GM18511 (cell line): ENCODE data around the gene GMDS.

Experiments used
- ATAC-seq: cut with Tn5 transposase; IDR thresholded peaks from one replicate; pipeline ENCODE4 v1.9.1; 2021; ENCODE audit warnings: mild to moderate bottlenecking, moderate library complexity; ENCODE audit not compliant: unreplicated experiment

The GMDS gene

DNA sequence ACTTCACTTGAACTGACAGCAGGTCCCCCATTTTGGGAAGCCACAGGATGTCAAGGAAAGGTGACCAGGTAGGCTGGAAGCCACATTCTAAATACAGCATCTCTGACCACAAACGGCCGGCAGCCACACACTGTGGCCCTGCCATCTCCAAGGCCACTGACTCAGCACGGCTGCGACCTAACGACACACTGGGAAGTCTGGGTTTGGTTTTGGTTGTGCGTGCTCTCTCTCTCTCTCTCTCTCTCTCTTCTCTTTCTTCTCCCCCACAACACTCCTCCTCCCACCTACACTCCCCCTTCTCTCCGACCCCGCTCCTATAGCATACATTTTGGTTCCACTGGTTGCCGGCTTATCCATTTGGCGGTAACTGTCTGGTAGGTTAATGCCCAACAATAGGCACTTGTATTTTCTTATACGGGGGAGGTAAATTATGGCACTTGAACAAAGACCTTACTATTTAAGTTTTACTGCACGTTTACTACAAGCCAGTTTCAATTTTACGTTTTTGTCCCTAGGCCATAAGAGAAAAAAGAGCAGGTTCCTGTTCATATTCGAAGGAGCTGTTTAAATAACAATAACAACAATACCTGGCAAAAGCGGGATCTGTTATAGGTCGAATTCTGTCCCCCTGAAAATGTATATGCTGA, 103.6 kb downstream of the GMDS start:
- no peak for ATAC-seq

DNA sequence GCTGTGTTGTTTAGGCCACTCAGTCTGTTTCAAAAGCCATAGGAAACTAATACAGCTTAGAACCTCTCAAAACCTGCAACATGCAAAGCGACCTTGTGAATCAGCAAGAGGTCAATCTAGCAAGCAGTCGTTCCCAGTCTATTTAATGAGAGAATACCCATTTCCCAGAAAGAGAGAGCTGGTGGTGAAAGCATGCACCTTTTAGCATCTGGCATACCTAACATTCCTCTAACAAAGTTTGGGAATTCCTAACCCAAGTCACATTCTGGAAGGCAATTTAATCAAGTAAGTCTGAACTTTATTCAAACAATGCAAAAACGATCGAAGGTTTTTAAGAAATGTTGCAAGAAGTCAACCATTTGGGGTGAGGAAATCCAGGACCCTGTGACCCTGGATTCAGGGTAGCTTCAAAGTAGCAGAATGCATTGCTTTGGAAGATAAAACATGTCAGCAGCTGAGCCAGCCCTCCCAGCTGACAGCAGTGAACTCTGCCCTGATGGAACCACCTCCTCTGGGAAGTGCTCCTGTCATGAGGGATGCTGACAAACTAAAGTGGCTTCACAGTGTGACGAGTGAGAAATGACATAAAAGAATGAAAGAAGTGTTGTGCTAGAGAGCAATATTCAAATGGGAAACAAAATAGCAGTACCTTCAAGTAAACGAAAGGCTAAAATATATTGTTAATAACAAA, 104.8 kb downstream of the GMDS start:
- ATAC-seq = no peak

DNA sequence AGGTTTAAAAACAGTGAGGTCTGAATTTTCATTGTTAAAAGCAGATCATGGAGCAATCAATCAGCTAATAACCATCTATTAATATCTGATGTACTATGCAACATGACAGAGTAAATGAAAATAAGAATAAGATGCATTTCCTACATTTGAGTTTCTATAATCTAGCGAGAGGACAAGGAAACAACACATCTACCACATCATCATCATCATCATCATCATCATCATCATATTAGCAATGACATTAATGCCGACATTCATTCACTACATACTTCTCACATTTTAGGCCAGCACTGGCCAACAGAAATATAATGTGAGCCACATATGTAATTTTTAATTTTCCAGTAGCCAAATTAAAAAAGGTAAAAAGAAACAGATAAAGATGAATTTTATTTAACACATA, 110.0 kb downstream of the GMDS start:
- no peak for ATAC-seq

DNA sequence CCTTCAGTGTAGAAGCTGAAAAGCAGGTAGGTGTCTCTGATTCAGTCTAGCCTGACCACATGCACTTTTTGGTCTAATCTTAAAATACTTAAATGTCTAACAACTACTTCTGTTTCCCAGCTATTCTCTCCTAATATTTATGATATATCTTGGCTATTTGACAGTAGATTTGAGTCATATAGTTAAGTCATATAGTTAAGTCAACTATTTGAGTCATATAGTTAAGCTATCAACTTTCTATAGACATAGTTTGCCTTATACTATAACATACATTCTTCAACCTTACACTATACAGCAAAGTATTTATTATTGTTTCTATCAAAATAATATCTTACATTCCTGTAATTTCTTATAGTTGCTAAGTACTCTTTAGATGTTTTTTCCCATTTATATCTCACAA, 110.9 kb downstream of the GMDS start:
- ATAC-seq = no peak

DNA sequence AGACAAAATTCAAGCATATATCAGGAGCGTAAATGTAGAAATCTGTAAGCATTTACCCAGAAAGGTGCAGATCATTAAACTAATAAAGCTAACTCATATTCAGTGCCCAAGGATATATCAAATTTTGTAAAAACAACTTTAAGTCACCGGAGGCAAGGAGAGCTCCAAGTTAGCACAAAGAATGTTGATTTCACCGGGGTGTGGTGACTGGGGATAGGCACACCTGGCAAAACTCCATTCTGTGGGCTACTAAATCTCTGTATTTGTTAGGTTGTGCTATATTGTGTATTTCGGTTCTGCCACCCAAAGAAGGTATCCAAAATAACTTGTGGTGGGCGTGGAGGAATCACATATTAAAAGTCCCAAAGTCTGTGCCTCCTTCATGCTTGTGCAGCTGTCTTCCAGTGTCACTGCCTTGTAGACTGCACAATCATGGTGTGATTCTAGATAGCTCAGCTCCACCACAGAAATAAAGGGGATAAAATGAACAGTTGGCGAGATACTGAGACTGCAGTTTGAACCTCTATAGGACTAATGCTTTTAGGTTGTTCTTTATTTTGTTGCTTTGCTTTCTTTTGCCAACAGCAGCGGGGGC, 111.6 kb downstream of the GMDS start:
- ATAC-seq = no peak

DNA sequence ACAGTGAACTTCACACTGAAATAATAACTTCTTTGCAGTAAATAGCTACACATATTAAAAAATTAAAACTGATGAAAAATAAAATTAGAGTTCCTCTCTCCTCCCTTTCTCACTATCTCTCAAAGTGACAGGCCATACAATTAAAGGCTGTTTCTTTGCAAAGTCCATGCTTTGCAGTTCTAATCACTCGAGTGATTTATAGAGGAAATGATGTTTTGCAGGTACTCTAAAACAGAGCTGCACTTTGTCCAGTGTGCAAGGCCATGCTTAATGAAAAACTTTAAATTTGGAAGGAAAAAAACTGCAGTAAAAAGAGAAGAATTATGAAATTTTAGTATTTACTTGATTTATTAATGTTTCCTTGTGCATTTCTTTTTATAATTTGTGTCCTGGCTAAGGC, 112.5 kb downstream of the GMDS start:
- no peak for ATAC-seq

DNA sequence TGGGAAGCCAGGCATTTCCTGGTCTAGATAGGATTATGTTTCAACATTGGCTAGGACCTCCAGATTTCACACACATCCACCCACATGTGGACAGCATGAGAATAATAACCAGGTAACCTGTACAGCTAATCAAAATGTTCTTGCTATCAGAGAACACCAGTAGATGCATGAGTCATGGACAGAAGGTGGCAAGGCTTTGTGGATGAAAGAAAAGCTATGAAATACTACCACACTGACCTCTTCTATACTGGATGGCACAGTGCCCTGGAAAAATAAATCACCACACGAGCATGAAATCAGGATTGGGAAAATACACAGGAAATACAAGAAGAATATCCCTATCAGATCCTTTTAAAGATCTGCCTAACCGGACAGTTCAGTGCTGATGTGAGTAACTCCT, 113.0 kb downstream of the GMDS start:
- no peak for ATAC-seq

DNA sequence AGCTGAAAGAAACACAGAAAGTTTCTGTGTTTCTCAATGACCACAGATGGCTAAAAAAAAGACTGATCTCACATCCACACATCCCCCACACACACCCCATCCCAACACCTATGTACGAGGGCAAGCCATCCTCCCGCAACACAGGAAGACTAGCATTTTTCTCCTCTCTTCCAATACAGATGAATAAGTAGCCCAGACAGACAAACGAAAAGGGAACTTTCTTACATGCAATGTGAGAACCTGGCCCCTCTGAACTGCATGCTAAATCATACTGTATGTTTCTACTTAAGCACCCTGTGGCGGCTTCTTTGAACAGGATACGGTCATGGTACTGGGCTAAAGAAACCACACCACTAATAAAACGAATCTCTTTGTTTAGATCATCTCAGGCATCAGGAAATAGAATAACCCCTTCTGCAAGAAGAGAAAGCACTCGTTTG, 116.2 kb downstream of the GMDS start:
- peak; percentile 73 for ATAC-seq

DNA sequence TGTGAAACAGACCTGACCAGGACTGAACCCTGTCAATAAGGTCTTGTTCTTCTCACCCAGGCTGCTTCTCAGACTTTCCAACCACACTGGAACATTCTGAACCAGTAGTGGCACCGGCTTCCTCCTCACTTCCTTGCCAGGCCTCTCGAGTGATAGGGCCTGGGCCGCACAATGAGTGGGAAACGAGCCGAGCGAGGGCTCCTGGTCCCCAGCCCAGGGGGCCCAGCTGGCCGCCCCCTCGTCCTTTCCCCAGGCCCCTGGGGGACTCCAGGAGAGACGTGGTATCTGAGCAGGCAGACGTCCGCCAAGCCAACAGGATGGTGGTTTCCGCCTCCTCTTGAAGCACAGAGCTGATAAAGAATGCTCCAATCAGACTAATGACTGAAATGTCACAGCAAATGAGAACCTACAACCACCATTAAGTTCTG, 117.9 kb downstream of the GMDS start:
- ATAC-seq = peak; percentile 61

DNA sequence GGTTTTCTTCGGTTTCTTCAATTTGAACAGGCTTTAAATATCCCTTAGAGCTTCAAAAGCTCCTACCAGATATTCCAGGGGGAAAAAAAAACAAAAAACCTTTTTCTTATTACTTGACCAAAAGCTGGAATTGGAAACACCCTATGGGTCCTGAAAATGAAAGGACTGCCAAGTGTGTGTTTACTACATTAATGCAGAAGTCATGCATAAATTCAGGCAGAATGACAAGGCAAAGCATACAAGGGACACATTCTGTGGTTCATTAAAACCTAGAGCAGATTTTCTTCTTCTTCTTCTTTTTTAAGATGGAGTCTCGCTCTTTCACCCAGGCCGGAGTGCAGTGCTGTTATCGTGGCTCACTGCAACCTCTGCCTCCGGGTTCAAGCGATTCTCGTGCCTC, 119.1 kb downstream of the GMDS start:
- ATAC-seq = no peak

DNA sequence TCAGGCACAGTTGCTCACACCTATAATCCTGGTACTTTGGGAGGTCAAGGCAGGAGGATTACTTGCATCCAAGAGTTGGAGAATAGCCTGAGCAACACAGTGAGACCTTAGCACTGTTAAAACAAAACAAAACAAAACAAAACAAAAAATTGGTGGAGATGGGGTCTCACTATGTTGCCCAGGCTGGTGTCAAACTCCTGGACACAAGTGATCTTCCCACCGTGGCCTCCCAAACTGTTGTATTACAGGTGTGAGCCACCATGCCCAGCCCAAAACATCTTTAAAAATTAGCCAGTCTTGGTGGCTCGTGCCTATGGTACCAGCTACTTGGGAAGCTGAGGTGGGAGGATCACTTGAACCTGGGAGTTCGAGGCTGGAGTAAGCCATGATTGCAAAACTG, 120.2 kb downstream of the GMDS start:
- ATAC-seq = no peak

DNA sequence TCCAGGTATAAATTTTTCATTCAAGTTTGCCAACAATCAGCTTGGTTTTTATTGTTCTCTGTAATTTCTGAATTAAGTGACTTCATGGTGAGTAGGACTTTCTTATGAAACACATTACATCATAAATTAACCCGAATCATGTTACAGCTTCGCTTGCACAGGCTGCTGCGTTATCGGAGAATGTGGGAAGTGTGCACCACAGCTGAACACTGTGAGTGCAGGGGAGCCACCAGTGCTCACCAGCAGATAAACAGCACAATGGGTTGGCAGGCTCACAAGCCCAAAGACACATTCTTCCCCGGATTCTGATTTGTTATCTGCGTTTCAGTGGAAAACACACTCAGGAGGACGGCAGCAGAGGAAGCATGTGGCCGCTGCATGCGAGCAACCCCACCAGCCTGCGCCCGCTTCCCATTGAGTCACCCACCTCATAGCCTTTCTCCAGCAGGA, 121.1 kb downstream of the GMDS start:
- ATAC-seq = no peak

DNA sequence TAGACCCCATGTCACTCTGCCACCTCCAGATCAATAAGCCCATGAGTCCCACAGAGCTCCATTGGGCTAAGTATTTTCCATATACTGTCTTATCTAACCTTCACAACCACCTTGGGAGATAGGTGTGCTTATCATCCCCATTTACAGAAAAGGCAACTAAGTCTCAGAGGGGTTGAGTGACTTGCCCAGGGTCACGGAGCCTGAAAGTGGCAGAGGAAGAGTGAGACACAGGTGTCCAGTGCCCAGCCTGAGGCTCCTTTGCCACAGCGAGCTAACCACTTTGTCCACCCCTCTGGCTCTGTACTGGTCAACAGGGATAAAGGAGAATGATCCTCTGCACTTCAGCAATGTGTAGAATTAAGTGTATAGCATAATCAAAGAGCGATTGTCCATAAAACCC, 124.5 kb downstream of the GMDS start:
- no peak for ATAC-seq

DNA sequence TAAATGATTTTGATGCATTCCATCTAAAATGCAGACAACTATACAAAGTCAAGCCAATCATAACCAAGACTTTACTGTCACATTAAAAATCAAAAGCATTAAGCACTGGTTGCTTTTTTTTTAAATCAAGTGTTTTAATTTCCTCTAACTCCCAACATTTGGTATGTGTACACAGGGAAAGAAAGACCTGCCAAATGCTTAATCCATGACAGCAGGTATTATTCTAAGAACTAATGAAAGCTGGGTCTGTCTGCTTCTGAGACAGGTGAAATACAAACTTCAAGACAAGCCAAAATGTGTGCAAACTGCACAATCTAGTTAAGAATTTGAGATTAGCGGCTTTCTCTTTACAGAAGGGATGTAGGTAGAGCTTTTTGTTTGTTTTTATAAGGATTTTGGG, 126.1 kb downstream of the GMDS start:
- no peak for ATAC-seq

DNA sequence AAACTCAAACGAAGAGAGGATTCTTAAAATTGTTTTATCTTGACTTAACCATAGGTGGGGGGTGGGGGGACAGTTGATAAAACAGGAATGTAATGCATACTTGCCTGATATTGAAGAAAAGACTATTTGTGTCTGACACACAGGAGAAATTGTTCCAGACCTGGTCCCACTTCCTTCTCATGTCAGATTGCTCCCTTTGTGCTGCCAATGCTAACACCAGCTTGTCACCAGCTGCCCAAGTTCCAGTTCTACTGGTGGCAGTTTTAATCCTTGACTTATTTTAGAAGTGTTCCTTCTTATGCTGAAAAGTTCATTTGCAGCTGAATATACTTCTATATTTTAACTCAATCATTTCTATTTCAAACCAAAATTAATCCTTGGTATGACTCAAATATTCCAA, 127.3 kb downstream of the GMDS start:
- no peak for ATAC-seq

DNA sequence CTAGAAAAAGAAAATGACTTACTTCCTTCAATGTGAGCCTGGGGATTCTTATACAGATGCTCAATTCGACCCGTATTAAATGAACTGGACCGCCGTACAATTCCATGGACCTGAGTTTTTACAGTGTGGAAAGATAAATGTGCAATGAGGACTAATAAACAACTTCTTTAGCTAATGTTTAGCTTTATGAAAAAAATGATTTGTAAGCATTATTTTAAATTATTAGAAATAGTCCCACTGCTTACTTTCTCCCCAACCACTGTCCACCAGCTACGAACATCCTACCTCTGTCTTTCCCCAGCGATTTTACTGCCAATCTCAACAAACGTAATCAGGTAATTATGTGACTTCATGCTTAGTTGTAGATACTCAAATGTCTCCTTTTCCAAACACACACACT, 128.0 kb downstream of the GMDS start:
- ATAC-seq = no peak

DNA sequence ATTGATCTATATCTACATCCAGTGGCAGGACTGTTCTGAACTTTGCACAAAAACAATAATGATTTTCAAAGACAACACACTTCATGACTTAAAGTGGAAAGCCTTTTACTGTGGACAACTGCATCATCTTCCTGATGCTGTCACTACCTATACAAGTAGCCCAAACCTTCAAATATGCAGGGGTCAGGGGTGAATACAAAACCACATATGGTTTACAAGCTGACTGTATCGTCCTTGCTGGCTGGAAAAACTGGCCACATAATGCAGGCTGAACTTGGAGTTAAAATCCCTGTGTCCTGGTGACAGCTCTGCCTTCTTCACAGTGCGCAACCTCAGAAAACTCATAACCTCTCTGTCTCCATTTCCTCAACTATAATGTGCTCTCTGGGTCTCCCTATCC, 128.9 kb downstream of the GMDS start:
- ATAC-seq = no peak

DNA sequence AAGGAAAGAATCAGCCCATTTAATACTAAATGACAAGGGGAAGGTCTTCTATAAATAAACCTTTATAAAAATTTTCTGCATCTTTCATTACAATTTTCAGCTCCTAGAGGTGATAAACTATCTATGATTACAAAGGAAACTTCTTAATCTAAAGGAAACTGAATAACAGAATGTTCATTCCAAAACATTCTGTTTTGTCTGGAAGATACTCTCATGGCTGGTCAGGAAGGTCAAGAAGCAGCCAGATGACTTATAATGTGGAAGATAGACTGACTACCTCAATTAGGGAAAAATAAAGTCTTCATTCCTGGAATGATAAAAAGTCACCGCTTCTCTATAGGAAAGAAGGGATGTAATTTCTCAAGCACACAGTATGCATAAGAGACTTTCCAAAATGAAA, 131.3 kb downstream of the GMDS start:
- no peak for ATAC-seq

DNA sequence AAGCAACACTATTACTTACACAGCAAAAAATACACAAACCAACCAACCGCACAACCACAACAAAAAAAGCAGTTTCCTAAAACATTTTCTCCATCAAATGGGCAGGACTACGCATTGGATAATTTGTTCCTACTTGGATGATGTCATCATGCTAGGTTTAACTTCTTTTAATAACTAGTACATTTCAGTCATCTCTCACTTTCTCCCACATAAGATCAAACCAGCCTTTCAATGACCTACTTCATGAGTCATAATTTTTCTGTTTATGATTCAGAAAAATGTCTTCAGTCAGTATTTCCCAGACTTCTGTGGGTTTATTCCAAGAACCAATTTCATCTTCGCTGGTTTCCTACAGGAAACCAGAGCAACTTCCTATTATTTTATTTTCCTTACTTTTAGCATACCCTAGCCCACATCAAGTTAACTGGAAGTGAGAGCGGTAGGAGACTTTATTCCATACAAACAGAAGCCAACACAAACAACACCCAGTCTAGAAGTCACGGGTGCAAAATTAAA, 134.2 kb downstream of the GMDS start:
- peak; percentile 76 for ATAC-seq

DNA sequence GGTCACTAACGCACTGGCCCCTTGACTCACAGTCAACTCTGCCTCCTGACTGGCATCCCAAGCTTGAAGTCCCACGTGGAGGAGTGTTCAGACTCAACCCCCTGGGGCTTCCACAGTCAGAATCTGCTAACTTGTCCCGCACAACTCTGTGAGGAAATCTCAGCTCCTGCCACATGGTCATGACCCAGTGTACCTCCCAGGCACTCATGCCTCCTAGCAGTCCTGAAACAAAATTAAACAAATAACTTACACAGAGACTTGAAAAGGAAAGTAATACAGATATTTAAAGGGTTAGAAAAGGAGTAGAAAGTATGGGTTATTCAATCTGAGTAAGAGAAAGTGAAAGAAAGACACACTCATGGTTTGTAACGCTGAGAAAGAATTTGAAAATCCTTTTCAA, 134.9 kb downstream of the GMDS start:
- peak; percentile 68 for ATAC-seq

DNA sequence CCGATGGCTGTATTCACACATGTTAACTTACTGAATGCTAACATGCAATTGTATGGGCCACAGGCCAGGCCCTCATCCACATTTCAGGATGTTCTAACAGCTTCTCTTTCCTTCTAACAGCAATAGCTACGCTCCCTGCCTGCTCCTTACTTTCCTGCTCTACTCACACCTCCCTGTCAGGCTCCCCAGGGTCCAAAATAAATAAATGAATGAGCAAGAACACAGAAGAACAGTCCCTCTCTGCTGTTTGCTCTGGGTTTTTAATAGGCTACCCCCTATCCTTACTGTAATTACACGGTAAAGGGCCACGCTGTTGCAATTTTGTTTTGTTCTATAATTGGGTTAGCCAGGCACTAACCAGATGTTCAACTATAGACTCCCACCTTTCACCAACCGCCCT, 135.6 kb downstream of the GMDS start:
- ATAC-seq = no peak

DNA sequence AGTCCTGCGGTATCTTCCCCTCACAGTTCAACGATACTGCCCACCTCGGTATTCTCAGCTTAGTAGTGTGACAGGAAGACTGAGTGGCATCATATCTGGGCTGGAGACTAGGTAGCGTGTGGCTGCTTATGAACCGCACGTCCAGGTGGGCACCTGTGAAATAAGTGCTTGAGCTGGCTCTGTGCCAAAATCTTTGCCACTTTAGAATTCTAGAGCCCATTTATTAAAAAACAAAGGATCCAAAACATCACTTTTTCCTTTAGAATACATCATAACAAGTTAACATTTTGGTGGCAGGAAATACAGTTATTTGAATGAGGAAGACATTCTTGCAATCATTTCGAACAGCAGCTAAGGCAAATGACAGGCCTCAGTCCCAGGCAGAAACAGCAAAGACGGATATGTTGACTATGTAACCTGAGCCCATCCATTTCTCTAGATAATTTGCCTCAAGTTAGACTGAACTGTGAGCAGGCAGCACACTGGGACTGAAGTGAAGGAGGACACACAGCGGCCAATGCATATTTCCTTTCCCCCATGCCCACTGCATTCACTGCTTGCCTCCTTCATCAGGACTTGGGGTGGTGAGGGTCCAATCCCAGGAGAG, 136.6 kb downstream of the GMDS start:
- ATAC-seq = no peak
